ENCODE measurements around the gene EPHA1. TPM values are rescaled to one million over a fixed set of nuclear protein-coding genes. Genes with fewer than 3 reads are reported as not detected.
A peak's percentile ranks its signal among the peaks of the same experiment; 100 is the strongest.
"Not testable (repeated sequence)": the region's sequence is repeated elsewhere in the genome, so short reads cannot be mapped to it uniquely, and the experiment has no call there.

The EPHA1 gene
- total RNA-seq, 1 donor from 2014 or later: not detected

DNA sequence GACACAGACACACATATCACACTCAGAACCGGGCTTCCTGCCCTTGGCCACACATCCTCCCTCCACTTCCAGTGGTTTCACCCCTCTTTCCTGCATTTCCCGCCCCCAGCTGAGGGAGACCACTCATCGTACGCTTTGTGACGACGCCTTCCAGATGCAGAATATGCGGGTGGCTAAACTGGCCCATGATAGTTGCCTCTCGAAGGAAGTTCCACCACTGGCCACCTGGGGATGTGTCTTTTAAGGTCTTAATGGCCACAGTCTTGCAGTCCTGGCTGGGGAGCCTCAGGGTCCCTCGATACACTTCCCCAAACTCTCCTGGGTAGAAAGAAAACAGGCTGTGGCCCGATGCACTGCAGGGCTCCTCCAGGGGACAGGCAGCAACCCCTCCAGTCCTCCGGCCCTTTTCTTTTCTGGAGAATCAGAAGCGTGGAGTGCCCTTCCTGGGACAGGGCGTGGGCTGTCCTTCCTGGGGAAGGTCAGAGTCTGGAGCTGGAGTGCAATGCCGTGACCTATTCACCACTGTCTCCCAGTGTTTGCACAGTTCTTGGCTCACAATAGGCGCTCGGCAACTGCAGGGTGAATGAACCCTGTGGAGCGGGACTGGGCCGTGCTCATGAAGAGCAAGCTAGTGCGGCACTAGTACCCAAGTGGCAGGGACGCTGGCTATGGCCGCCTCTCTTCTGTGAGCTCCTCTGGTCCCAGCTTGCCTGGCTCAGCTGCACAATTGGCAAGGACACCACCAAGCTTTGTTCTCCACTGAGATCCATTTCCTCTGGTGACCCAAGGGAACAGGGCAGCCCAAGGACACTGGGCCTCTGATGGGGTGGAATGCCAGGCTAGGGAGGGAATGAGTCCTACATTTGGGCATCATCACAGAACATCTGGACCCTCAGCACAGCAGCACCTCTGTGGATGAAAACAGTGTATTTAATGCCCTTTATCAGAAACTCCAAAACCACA lies 13.2 kb downstream of the EPHA1 start:
- intact Hi-C loops (cut with micrococcal nuclease): no loop called here
- Histone ChIP-seq H3K27ac (replicated peaks) (peak overlapping the region; percentile 60), H3K27me3 (ENCODE audit: low read depth) (no peaks in the 10 kb centered on the region), H3K36me3 (peaks cover 15% of the 10 kb centered on the region), H3K4me3 (peak overlapping the region; percentile 12), H3K9me3 (replicated peaks) (no peaks in the 10 kb centered on the region), H3K4me1 (peaks cover 64% of the 10 kb centered on the region)
- DNase-seq: no peak
- no peak for TF ChIP-seq CTCF (IDR thresholded peaks at IDR 0.05; ENCODE audit: borderline replicate concordance)

DNA sequence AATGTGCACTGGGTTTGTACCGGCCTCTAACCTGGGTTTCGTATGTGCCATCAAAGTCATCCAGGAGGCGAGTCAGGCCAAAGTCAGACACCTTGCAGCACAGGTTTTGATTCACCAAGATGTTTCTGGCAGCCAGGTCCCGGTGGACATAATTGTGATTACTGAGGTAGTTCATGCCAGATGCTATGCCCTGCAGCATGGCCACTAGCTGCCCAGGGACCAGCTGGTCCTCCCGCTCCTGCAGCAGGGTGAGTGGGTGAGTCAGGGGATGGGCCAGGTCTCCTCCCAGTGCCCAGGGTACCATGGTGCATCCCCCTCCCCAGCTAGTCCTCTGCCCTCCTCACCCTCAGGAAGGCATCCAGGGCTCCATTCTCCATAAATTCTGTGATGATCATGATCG lies 13.9 kb downstream of the EPHA1 start:
- H3K4me3 ChIP-seq: no peak overlapping the region
- H3K9me3 ChIP-seq (replicated peaks): no peaks in the 10 kb centered on the region
- H3K36me3 ChIP-seq: peaks cover 22% of the 10 kb centered on the region
- intact Hi-C loops (cut with micrococcal nuclease): no loop called here
- H3K27ac ChIP-seq (replicated peaks): peak overlapping the region; percentile 60
- no peak for TF ChIP-seq CTCF (IDR thresholded peaks at IDR 0.05; ENCODE audit: borderline replicate concordance)
- H3K4me1 ChIP-seq: peaks cover 70% of the 10 kb centered on the region
- DNase-seq: no peak
- H3K27me3 ChIP-seq (ENCODE audit: low read depth): no peaks in the 10 kb centered on the region

- Histone ChIP-seq H3K4me3 (no peak overlapping the region), H3K36me3 (peaks cover 29% of the 10 kb centered on the region), H3K9me3 (replicated peaks) (no peaks in the 10 kb centered on the region), H3K27ac (replicated peaks) (no peak overlapping the region), H3K27me3 (ENCODE audit: low read depth) (no peaks in the 10 kb centered on the region), H3K4me1 (peaks cover 77% of the 10 kb centered on the region)
- DNase-seq: no peak
- intact Hi-C loops (cut with micrococcal nuclease): no loop called here
- no peak for TF ChIP-seq CTCF (IDR thresholded peaks at IDR 0.05; ENCODE audit: borderline replicate concordance)
Measured at GRCh38 chr7:143394068-143394467, 14.6 kb downstream of the EPHA1 start.

DNA sequence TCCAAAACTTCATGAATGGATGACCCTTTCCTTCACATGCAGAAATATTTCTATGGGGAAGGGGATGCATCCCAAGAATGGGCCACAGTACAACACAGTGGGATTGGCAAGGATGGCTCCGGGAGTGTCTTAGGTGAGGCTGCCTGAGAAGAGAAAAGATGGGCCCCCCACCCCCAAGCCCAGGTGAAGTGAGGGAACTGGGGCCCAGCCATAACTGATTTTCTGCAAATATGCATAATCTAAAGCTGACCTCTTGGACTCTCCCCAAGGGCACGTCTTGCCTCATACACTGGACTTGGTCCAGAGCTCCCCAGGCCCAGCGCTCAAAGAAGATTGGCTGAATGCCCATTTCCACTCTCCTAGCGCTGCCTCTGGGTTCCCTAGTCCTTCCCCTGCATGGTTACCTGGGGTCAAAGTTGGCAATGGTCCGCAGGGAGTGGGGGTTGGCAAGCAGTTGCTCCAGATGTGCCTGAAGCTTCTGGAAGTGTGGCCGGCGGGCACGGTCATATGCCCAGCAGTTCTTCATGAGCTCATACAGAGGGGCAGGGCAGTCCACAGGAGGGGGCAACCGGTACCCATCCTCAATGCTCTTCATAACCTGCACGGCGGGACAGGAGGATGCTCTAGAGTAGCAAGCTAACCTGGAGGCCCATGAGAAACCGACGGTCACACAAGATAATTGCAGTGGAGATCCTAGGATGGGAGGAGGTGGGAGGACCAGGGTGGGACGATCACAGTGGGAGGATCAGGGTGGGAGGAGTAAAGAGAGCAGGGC lies 15.2 kb downstream of the EPHA1 start:
- Histone ChIP-seq H3K36me3 (peaks cover 36% of the 10 kb centered on the region), H3K27me3 (ENCODE audit: low read depth) (no peaks in the 10 kb centered on the region), H3K4me1 (peaks cover 77% of the 10 kb centered on the region), H3K27ac (replicated peaks) (peak overlapping the region; percentile 93), H3K9me3 (replicated peaks) (no peaks in the 10 kb centered on the region), H3K4me3 (no peak overlapping the region)
- intact Hi-C loops (cut with micrococcal nuclease): no loop called here
- TF ChIP-seq CTCF (IDR thresholded peaks at IDR 0.05; ENCODE audit: borderline replicate concordance): no peak
- DNase-seq: no peak

GRCh38 chr7:143392875-143393266 lies 15.8 kb downstream of the EPHA1 start:
- peak overlapping the region; percentile 93 for H3K27ac ChIP-seq (replicated peaks)
- peaks cover 82% of the 10 kb centered on the region for H3K4me1 ChIP-seq
- intact Hi-C loops (cut with micrococcal nuclease): no loop called here
- H3K27me3 ChIP-seq (ENCODE audit: low read depth): no peaks in the 10 kb centered on the region
- peaks cover 41% of the 10 kb centered on the region for H3K36me3 ChIP-seq
- no peak for DNase-seq
- H3K4me3 ChIP-seq: no peak overlapping the region
- TF ChIP-seq CTCF (IDR thresholded peaks at IDR 0.05; ENCODE audit: borderline replicate concordance): no peak
- no peaks in the 10 kb centered on the region for H3K9me3 ChIP-seq (replicated peaks)

GRCh38 chr7:143392427-143392826 lies 16.2 kb downstream of the EPHA1 start:
- H3K27ac ChIP-seq (replicated peaks): peak overlapping the region; percentile 93
- peaks cover 85% of the 10 kb centered on the region for H3K4me1 ChIP-seq
- DNase-seq; intact Hi-C loops (cut with micrococcal nuclease); H3K9me3 ChIP-seq (replicated peaks); H3K27me3 ChIP-seq (ENCODE audit: low read depth); H3K4me3 ChIP-seq: not testable (repeated sequence)
- H3K36me3 ChIP-seq: peaks cover 45% of the 10 kb centered on the region

Data from left ventricle myocardium inferior (tissue), 1 donor.